IMR-90 (cell line): Measurements from ENCODE around the gene C1QL4. TPM values are rescaled to one million over a fixed set of nuclear protein-coding genes. Genes with fewer than 3 reads are reported as not detected.

ENCODE experiments used
- ATAC-seq: fragments of 200-7000 bp; cut with Tn5 transposase; 2 replicates; pipeline ENCODE4 v1.9.1; 2020; ENCODE audit warnings: low read depth, mild to moderate bottlenecking, moderate library complexity
- BruUV-seq: library from RNA; stranded (reverse); fragments of 400-500 nt; replicated peaks from 2 replicates; lab custom pipeline; 2021; lab: Mats Ljungman, UMichigan
- CTCF ChIA-PET: fragments of 300-600 bp; formaldehyde crosslinking; extraction: SDS; loops from one replicate; lab custom pipeline; 2021; ENCODE audit warnings: antibody characterized with exemption; lab: Yijun Ruan, JAX
- POLR2A ChIA-PET: fragments of 300-600 bp; sonication (Branson Sonifier 250); formaldehyde crosslinking; loops from one replicate; lab custom pipeline; 2022; ENCODE audit warnings: antibody characterized with exemption; ENCODE audit not compliant: unreplicated experiment; lab: Charles Lee
- DNase-seq: peaks from one replicate; pipeline ENCODE4 v3.0.0; 2013
- H2AFZ ChIP-seq: replicated peaks from 2 replicates; pipeline ENCODE3; 2013; ENCODE audit warnings: low read length, mild to moderate bottlenecking; ENCODE audit not compliant: poor library complexity
- H2AK5ac ChIP-seq: 2 replicates; pipeline ENCODE4 v1.6.1; 2013; ENCODE audit warnings: low read depth, low read length, inconsistent platforms
- H2AK9ac ChIP-seq: replicated peaks from 2 replicates; pipeline ENCODE3; 2013; ENCODE audit warnings: mild to moderate bottlenecking, low read depth, low read length, moderate library complexity; ENCODE audit not compliant: poor library complexity
- H2BK120ac ChIP-seq: 2 replicates; pipeline ENCODE4 v1.6.1; 2013; ENCODE audit warnings: low read depth, low read length, inconsistent platforms
- H2BK15ac ChIP-seq: 3 replicates; pipeline ENCODE4 v1.6.1; 2013; ENCODE audit warnings: low read depth, low read length, inconsistent platforms
- H2BK20ac ChIP-seq: 2 replicates; pipeline ENCODE4 v1.6.1; 2013; ENCODE audit warnings: low read depth, mild to moderate bottlenecking, inconsistent platforms, low read length, moderate library complexity
- H2BK5ac ChIP-seq: 2 replicates; pipeline ENCODE4 v1.6.1; 2013; ENCODE audit warnings: mild to moderate bottlenecking, low read depth, low read length, inconsistent platforms; ENCODE audit not compliant: poor library complexity, severe bottlenecking
- H3K14ac ChIP-seq: replicated peaks from 2 replicates; pipeline ENCODE4 v1.6.1; 2013; ENCODE audit warnings: low read depth, low read length, inconsistent platforms
- H3K18ac ChIP-seq: 2 replicates; pipeline ENCODE4 v1.6.1; 2013; ENCODE audit warnings: low read depth, low read length, control low read depth
- H3K23ac ChIP-seq: 2 replicates; pipeline ENCODE4 v1.6.1; 2013; ENCODE audit warnings: low read depth, low read length, inconsistent platforms
- H3K27ac ChIP-seq: 2 replicates; pipeline ENCODE4 v1.5.1; 2013; ENCODE audit warnings: mild to moderate bottlenecking, control low read depth, low read length; ENCODE audit not compliant: insufficient read depth
- H3K27me3 ChIP-seq: 2 replicates; pipeline ENCODE4 v1.6.1; 2013; ENCODE audit warnings: low read length; ENCODE audit not compliant: control insufficient read depth, insufficient read depth
- H3K36me3 ChIP-seq: 2 replicates; pipeline ENCODE4 v1.6.1; 2013; ENCODE audit warnings: low read length, mixed read lengths; ENCODE audit not compliant: control insufficient read depth, insufficient read depth
- H3K4ac ChIP-seq: 2 replicates; pipeline ENCODE4 v1.6.1; 2013; ENCODE audit warnings: low read depth, low read length, inconsistent platforms
- H3K4me1 ChIP-seq: 2 replicates; pipeline ENCODE4 v1.6.1; 2013; ENCODE audit warnings: low read length, mixed read lengths; ENCODE audit not compliant: control insufficient read depth, insufficient read depth
- H3K4me2 ChIP-seq: 2 replicates; pipeline ENCODE4 v1.6.1; 2013; ENCODE audit warnings: low read depth, mild to moderate bottlenecking, control low read depth, low read length, moderate library complexity
- H3K4me3 ChIP-seq: 2 replicates; pipeline ENCODE4 v1.5.1; 2013; ENCODE audit warnings: low read depth, mild to moderate bottlenecking, control low read depth, low read length, moderate library complexity; ENCODE audit not compliant: insufficient read depth
- H3K56ac ChIP-seq: 2 replicates; pipeline ENCODE4 v1.6.1; 2013; ENCODE audit warnings: low read length, inconsistent platforms; ENCODE audit not compliant: insufficient read depth; ENCODE audit errors: extremely low read depth
- H3K79me1 ChIP-seq, 2 experiments: 2 replicates each; pipeline ENCODE4 v1.6.1; 2013; ENCODE audit warnings: low read length in 2 of 2, inconsistent platforms in 1 of 2, low read depth in 1 of 2
- H3K9ac ChIP-seq: 2 replicates; pipeline ENCODE4 v1.6.1; 2013; ENCODE audit warnings: low read depth, low read length, control low read depth
- H3K9me1 ChIP-seq: 2 replicates; pipeline ENCODE4 v1.6.1; 2013; ENCODE audit warnings: low read length, inconsistent platforms; ENCODE audit not compliant: insufficient read depth
- H3K9me3 ChIP-seq: 2 replicates; pipeline ENCODE4 v1.6.1; 2013; ENCODE audit warnings: low read length; ENCODE audit not compliant: control insufficient read depth, insufficient read depth
- H4K20me1 ChIP-seq: 2 replicates; pipeline ENCODE4 v1.6.1; 2013; ENCODE audit warnings: low read length, inconsistent platforms; ENCODE audit not compliant: insufficient read depth
- H4K5ac ChIP-seq: 2 replicates; pipeline ENCODE4 v1.6.1; 2013; ENCODE audit warnings: mild to moderate bottlenecking, low read depth, low read length, control low read depth
- H4K8ac ChIP-seq, 2 experiments: 2 replicates each; pipeline ENCODE4 v1.6.1; 2013; ENCODE audit warnings: low read depth in 2 of 2, low read length in 2 of 2, control low read depth in 1 of 2, inconsistent platforms in 1 of 2
- H4K91ac ChIP-seq: 2 replicates; pipeline ENCODE4 v1.6.1; 2013; ENCODE audit warnings: low read depth, low read length, inconsistent platforms; ENCODE audit not compliant: insufficient read depth
- BHLHE40 ChIP-seq: fragments of 150-350 bp; IDR thresholded peaks from 2 replicates; pipeline ENCODE4 v1.6.1; 2016; ENCODE audit warnings: mild to moderate bottlenecking, low read depth, low read length
- CEBPB ChIP-seq: IDR thresholded peaks from 2 replicates; pipeline ENCODE4 v1.6.1; 2012; ENCODE audit warnings: low read depth, low read length, improper control_type of control experiment
- CHD1 ChIP-seq: IDR thresholded peaks from 2 replicates; pipeline ENCODE4 v1.6.1; 2012; ENCODE audit warnings: low read depth, low read length, improper control_type of control experiment
- FOS ChIP-seq: fragments of 150-350 bp; IDR thresholded peaks from 2 replicates; pipeline ENCODE4 v1.6.1; 2016; ENCODE audit warnings: low read depth, low read length
- MAFK ChIP-seq: IDR thresholded peaks from 2 replicates; pipeline ENCODE4 v1.6.1; 2012; ENCODE audit warnings: low read depth, low read length, improper control_type of control experiment
- MAZ ChIP-seq: IDR thresholded peaks from 2 replicates; pipeline ENCODE4 v1.6.1; 2012; ENCODE audit warnings: low read depth, mild to moderate bottlenecking, low read length, improper control_type of control experiment, moderate library complexity, borderline replicate concordance
- MXI1 ChIP-seq: IDR thresholded peaks from 2 replicates; pipeline ENCODE4 v1.6.1; 2012; ENCODE audit warnings: low read depth, mild to moderate bottlenecking, low read length, moderate library complexity, borderline replicate concordance
- NFE2L2 ChIP-seq: fragments of 150-350 bp; IDR thresholded peaks from 2 replicates; pipeline ENCODE4 v1.6.1; 2016; ENCODE audit warnings: low read depth, mild to moderate bottlenecking, low read length
- POLR2A ChIP-seq: IDR thresholded peaks from 2 replicates; pipeline ENCODE4 v1.6.1; 2012; ENCODE audit warnings: mild to moderate bottlenecking, low read depth, low read length
- RAD21 ChIP-seq: IDR thresholded peaks from 2 replicates; pipeline ENCODE4 v1.6.1; 2012; ENCODE audit warnings: low read length, improper control_type of control experiment
- RCOR1 ChIP-seq: IDR thresholded peaks from 2 replicates; pipeline ENCODE4 v1.6.1; 2012; ENCODE audit warnings: mild to moderate bottlenecking, low read length, improper control_type of control experiment; ENCODE audit not compliant: insufficient replicate concordance
- SMC3 ChIP-seq: fragments of 150-350 bp; IDR thresholded peaks from 2 replicates; pipeline ENCODE4 v1.6.1; 2016; ENCODE audit warnings: low read depth, mild to moderate bottlenecking, antibody characterized with exemption, low read length, moderate library complexity
- WGBS, 2 experiments: methylation state at CpG; one replicate each; pipeline versions ENCODE4 v1.1.5 to v1.1.7; 2013; ENCODE audit warnings: missing lambda C conversion rate in 2 of 2; ENCODE audit not compliant: insufficient read length in 1 of 2; ENCODE audit errors: extremely low coverage in 2 of 2; 5-methylcytosine and 5-hydroxymethylcytosine counted together
- dilution Hi-C: fragments of 300-500 bp; cut with HindIII; formaldehyde crosslinking; loops from one replicate; pipeline ENCODE4 v1.14.3; 2018; ENCODE audit warnings: low sequenced_read_pairs; ENCODE audit not compliant: unreplicated experiment
- in situ Hi-C: fragments of 300-500 bp; cut with MboI; formaldehyde crosslinking; loops from 3 replicates; pipeline ENCODE4 v1.14.3; 2019; ENCODE audit warnings: low sequenced_read_pairs, inconsistent platforms, mixed read lengths
- intact Hi-C: fragments of 100-400 bp; cut with micrococcal nuclease; formaldehyde crosslinking; loops from 2 replicates; pipeline ENCODE4 v1.10.0; 2022
- polyA plus RNA-seq, 3 experiments: library from polyadenylated mRNA; depleted of rRNA; stranded (reverse); fragments of >200 nt; gene quantifications; 2 replicates each; pipeline ENCODE4 v1.2.3, GENCODE V29; 2012; ENCODE audit warnings: low replicate concordance in 1 of 3
- total RNA-seq: library from RNA; depleted of rRNA; stranded (reverse); fragments of >200 nt; gene quantifications from 2 replicates; pipeline ENCODE4 v1.2.3, GENCODE V29; 2012
- TF ChIP-seq, protein P1 (sequence below): fragments of 150-350 bp; IDR thresholded peaks from 2 replicates; pipeline ENCODE4 v1.6.1; 2016; ENCODE audit warnings: low read depth, mild to moderate bottlenecking, low read length, moderate library complexity, borderline replicate concordance
- TF ChIP-seq, protein P2 (sequence below): fragments of 150-350 bp; IDR thresholded peaks from 2 replicates; pipeline ENCODE4 v1.6.1; 2017; ENCODE audit warnings: mild to moderate bottlenecking, antibody characterized with exemption, low read length, low read depth
- TF ChIP-seq, protein P3 (sequence below): conservative IDR thresholded peaks from 2 replicates; pipeline ENCODE4 v1.5.1; 2012; ENCODE audit warnings: mild to moderate bottlenecking, low read depth, low read length, improper control_type of control experiment

Gene C1QL4
- total and polyA plus RNA-seq, 2 of the 4 experiments (the other 2 are of a cell fraction): 0.18 to 0.46 TPM

DNA sequence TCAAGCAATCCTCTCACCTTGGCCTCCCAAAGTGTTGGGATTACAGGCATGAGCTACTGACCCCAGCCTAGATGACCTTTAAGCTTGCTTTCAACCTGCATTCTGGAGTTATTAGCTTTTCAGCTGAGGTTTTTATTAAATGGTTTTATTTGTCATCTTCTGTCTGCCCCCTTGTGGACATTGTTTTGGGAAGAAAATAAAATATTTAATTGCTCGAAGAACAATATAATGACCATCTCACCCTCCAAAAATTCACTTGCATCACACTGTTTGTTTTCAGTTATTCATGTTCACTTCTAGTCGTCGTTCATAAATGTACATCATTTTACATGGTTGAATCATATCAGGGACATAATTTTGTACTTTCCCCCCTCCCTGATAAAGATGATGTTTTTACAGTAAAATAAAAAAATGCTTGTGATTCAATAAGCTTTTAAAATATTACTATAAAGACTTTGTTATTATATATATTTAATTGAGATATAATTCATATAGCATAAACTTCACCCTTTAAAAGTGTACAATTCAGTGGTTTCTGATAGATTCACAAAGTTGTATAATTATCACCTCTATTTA lies 20.2 kb upstream of the C1QL4 start:
- Histone ChIP-seq H3K9me1 (no peaks in the 10 kb centered on the region), H3K4ac (no peak overlapping the region), H3K79me1 (no peaks in the 10 kb centered on the region), H4K8ac (no peak overlapping the region), H2BK120ac (0 out of 2 replicates have a peak overlapping the region, but pooled peaks have one; percentile 37), H3K14ac (no peak overlapping the region; the same call in 1 of the 2 replicates), H4K91ac (no peak overlapping the region), H2AK9ac (no peak overlapping the region), H3K27me3 (no peaks in the 10 kb centered on the region), H4K20me1 (no peaks in the 10 kb centered on the region), H2AFZ (no peak overlapping the region), H3K4me1 (peaks cover 2% of the 10 kb centered on the region; the same call in 1 of the 2 replicates), H2BK5ac (no peak overlapping the region), H3K56ac (no peak overlapping the region; the same call in 1 of the 2 replicates), H3K27ac (no peak overlapping the region), H3K4me3 (no peak overlapping the region), H4K5ac (no peak overlapping the region), H3K36me3 (no peaks in the 10 kb centered on the region), H2BK20ac (no peak overlapping the region), H3K18ac (no peak overlapping the region), H3K4me2 (no peak overlapping the region; the same call in 1 of the 2 replicates), H2AK5ac (no peak overlapping the region), H3K9me3 (no peaks in the 10 kb centered on the region), H3K9ac (no peak overlapping the region), H2BK15ac (no peak overlapping the region), H3K23ac (no peak overlapping the region)
- BruUV-seq: no TSS peak
- WGBS, 2 experiments: no CpG with 5 or more reads among the region's 3 CpGs
- ATAC-seq (peak; percentile 33), DNase-seq (peak; percentile 75)
- dilution Hi-C loops: loop anchor here (25.0 kb wide), 1 partner anchor 155 kb away; no protein-coding TSS in a partner anchor
- in situ Hi-C loops: no loop called here
- intact Hi-C loops: loop anchor here (1.0 to 2.0 kb wide), 2 partner anchors 20 to 69 kb away; partner anchors contain the start of gene C1QL4
- POLR2A ChIA-PET: interaction anchor here (0.7 to 0.9 kb wide), 2 partner anchors 225 to 226 kb away, joined by 3 to 7 read pairs; partner anchors contain the start of gene TUBA1B
- CTCF ChIA-PET: interaction anchor here (0.6 to 3.8 kb wide), 17 partner anchors 10 to 310 kb away, joined by 3 to 46 read pairs (median 5); partner anchors contain the start of genes DNAJC22, PRPH and SPATS2
- peak; percentile 30 for TF ChIP-seq RAD21
- TF ChIP-seq MXI1: no peak
- TF ChIP-seq SMC3: peak; percentile 55; the same call in 1 of the 2 replicates
- no peak for TF ChIP-seq MAZ
- TF ChIP-seq RCOR1: no peak
- TF ChIP-seq, protein P1, sequence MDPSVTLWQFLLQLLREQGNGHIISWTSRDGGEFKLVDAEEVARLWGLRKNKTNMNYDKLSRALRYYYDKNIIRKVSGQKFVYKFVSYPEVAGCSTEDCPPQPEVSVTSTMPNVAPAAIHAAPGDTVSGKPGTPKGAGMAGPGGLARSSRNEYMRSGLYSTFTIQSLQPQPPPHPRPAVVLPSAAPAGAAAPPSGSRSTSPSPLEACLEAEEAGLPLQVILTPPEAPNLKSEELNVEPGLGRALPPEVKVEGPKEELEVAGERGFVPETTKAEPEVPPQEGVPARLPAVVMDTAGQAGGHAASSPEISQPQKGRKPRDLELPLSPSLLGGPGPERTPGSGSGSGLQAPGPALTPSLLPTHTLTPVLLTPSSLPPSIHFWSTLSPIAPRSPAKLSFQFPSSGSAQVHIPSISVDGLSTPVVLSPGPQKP: no peak
- no peak for TF ChIP-seq CHD1
- no peak for TF ChIP-seq NFE2L2
- peak; percentile 89 for TF ChIP-seq CEBPB
- TF ChIP-seq, protein P2, sequence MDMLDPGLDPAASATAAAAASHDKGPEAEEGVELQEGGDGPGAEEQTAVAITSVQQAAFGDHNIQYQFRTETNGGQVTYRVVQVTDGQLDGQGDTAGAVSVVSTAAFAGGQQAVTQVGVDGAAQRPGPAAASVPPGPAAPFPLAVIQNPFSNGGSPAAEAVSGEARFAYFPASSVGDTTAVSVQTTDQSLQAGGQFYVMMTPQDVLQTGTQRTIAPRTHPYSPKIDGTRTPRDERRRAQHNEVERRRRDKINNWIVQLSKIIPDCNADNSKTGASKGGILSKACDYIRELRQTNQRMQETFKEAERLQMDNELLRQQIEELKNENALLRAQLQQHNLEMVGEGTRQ: no peak
- TF ChIP-seq BHLHE40: no peak
- TF ChIP-seq, protein P3, sequence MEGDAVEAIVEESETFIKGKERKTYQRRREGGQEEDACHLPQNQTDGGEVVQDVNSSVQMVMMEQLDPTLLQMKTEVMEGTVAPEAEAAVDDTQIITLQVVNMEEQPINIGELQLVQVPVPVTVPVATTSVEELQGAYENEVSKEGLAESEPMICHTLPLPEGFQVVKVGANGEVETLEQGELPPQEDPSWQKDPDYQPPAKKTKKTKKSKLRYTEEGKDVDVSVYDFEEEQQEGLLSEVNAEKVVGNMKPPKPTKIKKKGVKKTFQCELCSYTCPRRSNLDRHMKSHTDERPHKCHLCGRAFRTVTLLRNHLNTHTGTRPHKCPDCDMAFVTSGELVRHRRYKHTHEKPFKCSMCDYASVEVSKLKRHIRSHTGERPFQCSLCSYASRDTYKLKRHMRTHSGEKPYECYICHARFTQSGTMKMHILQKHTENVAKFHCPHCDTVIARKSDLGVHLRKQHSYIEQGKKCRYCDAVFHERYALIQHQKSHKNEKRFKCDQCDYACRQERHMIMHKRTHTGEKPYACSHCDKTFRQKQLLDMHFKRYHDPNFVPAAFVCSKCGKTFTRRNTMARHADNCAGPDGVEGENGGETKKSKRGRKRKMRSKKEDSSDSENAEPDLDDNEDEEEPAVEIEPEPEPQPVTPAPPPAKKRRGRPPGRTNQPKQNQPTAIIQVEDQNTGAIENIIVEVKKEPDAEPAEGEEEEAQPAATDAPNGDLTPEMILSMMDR: peak; percentile 63
- TF ChIP-seq FOS: no peak
- TF ChIP-seq POLR2A: no peak
- TF ChIP-seq MAFK: no peak
